ENCODE results near the gene COIL.

GRCh38 chr17:56947741-56948140, 13.1 kb downstream of the COIL start:
- TF ChIP-seq, protein P1, sequence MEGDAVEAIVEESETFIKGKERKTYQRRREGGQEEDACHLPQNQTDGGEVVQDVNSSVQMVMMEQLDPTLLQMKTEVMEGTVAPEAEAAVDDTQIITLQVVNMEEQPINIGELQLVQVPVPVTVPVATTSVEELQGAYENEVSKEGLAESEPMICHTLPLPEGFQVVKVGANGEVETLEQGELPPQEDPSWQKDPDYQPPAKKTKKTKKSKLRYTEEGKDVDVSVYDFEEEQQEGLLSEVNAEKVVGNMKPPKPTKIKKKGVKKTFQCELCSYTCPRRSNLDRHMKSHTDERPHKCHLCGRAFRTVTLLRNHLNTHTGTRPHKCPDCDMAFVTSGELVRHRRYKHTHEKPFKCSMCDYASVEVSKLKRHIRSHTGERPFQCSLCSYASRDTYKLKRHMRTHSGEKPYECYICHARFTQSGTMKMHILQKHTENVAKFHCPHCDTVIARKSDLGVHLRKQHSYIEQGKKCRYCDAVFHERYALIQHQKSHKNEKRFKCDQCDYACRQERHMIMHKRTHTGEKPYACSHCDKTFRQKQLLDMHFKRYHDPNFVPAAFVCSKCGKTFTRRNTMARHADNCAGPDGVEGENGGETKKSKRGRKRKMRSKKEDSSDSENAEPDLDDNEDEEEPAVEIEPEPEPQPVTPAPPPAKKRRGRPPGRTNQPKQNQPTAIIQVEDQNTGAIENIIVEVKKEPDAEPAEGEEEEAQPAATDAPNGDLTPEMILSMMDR (IDR thresholded peaks at IDR 0.05), result no peak
- no peak for TF ChIP-seq EZH2 (IDR thresholded peaks at IDR 0.05; ENCODE audit: borderline replicate concordance, insufficient read depth, low read depth, low read length, poor library complexity, severe bottlenecking)

Measured in B cell (primary cell).